Peyer's patch (tissue), 4 donors: ENCODE results near the gene QPCT.

Source experiments
- CTCF ChIP-seq, 6 experiments: fragments of 450-650 bp in 4 of 6; fragments of 200-600 bp in 2 of 6; sonication (generic) in 1 of 6; IDR thresholded peaks; one replicate each; pipeline ENCODE4 v1.5.1; 2017 to 2019; ENCODE audit warnings: antibody characterized with exemption in 6 of 6, mild to moderate bottlenecking in 3 of 6, moderate library complexity in 1 of 6
- POLR2A ChIP-seq, 2 donors: fragments of 450-650 bp; IDR thresholded peaks; one replicate each; pipeline ENCODE4 v1.5.1; 2017; ENCODE audit warnings: antibody characterized with exemption in 2 of 2, mild to moderate bottlenecking in 2 of 2, moderate library complexity in 2 of 2

GRCh38 chr2:37332560-37332959 is 11.9 kb upstream of the QPCT start:
- TF ChIP-seq CTCF (IDR thresholded peaks at IDR 0.05) (no peak), POLR2A (IDR thresholded peaks at IDR 0.05) (no peak)
